Kasumi-1 (cell line): Measurements from ENCODE around the gene GPRASP2.
"Not testable (repeated sequence)": the region's sequence is repeated elsewhere in the genome, so short reads cannot be mapped to it uniquely, and the experiment has no call there.

Experiments used
- DNase-seq, 2 experiments: peaks; one replicate each; lab custom pipeline; 2025; lab: John Stamatoyannopoulos, UW

The GPRASP2 gene

GRCh38 chrX:102712216-102712966 is at the start of gene GPRASP2:
TSS of gene GPRASP2 (plus strand) at chrX:102712448. CDS start at chrX:102714870, 2,422 bp downstream.
- no peak for DNase-seq

- DNase-seq: not testable (repeated sequence)
Measured at GRCh38 chrX:102663820-102664219, 48.4 kb upstream of the GPRASP2 start.

- not testable (repeated sequence) for DNase-seq
Measured at GRCh38 chrX:102667034-102667433, 45.2 kb upstream of the GPRASP2 start.

DNA sequence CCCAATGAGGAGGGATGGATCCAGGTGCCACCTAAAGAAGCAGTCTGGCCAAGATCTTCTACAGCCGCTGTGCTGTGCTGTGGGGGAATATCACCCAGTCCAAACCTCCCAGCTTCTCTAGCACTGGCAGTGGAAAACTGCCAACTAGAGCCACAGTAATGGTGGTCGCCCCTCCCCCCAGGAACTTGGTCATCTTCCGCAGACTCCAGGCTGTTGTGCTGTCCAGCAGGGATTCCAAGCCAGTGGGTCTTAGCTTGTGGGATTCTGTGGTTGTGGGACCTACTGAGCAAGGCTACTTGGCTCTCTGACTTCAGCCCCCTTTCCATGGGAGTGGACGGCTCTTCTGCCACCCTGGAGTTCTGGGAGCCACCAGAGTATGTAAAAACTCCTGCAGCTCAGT is 42.7 kb upstream of the GPRASP2 start:
- no peak for DNase-seq

- no peak for DNase-seq
Measured at GRCh38 chrX:102672856-102673255, 39.4 kb upstream of the GPRASP2 start.

- DNase-seq: not testable (repeated sequence)
Measured at GRCh38 chrX:102677479-102677878, 34.8 kb upstream of the GPRASP2 start.

DNA sequence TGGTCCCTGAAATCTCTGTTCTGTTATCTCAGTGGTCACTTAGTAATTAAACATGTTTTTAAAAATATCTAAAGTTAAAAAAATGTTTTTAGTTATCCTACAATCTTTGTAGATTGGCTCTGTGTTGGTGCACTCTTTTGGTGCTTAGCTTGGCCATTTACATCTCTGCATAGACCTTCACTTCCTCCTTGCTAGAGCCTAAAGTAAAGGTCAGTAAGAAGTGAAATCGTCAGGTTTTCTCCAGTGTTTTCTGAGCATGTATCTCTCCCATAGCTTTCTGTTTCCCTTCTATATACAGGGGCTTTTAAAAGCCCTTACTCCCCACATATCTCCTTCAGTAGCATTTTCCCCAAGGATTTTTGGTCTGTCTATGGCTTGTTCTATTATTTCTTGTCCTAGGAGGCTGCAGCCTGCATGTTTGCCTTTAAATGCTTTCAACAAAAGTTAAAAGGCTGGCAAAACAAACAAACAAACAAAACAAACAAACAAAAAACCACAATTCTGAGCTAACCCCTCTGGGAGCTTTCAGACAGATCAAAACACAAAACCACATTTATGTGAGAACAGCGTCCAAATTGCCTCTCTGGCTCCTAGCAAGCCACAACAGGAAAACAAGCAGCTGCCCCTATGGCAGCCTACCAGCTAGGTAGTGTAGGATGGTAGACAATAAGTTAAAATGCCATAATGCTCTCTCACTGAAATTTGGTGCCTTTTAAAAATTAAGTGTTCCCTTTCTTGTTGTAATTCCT is 27.3 kb upstream of the GPRASP2 start:
- no peak for DNase-seq

GRCh38 chrX:102694749-102695148 is 17.5 kb upstream of the GPRASP2 start:
- no peak for DNase-seq

GRCh38 chrX:102696306-102696705 is 15.9 kb upstream of the GPRASP2 start:
- DNase-seq: no peak

DNA sequence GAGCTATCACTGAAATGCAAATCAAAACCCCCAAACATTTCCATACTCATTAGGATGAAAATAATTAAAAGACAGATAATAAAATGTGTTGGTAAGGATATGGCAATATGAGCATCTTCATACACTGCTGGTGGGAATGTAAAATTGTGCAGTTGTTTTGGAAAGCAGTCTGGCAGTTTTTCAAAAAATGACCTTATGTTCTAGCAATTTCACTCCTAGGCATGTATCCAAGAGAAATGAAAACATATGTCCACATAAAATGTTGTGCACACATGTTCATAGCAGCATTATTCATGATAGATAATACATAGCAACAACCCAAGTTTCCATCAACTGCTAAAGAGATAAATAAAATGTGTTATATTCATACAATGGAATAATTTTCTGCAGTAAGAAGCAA is 14.8 kb upstream of the GPRASP2 start:
- DNase-seq: no peak

GRCh38 chrX:102708900-102709299 is 3.3 kb upstream of the GPRASP2 start:
- no peak for DNase-seq

DNA sequence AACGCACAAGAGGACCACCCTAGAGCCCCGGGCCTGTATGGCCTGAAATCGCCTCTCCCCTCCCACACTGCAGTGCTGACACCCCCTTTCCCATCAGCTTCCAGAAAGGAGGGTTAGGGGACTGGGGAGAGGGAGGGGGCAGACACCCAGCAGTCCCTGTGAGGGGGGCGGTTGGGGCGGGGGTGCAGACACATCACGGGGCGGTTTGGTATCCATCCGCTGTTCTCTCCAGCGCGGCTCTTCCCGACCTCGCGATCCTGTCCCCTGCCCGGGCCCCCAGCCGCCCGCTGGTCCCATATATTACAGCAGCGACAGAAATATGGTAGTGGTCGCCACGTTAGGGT is 404 bp upstream of the GPRASP2 start:
- DNase-seq: no peak

DNA sequence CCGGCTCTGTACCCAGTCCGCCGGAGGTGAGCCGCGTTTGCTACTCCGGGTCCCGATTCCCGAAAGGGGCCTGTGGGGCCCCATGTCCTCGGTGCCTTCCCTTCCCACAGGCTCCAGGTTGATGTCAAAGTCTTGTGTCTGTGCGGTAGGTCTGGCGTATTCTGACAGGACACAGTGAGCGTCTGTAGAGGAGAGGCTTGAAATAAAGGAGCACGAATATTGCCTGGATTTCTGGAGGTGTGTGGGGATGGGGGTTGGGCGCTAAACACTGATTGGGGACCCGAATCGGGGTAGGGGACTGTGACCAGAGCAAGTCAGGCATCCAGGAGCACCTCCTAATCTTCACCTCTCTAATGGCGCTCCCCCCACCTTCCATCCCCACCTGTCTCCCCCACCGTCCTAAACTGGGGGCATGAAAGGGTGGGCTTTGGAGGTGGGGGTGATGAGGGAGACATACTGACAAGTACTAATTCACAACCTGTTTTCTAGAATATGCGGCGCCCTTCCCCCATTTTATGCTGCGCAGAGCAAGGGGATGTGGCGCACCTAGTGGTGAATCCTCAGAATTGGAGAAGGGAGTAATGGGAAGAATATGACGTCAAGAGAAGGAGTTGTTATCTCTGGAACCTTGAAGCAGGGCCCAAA is 855 bp downstream of the GPRASP2 start:
- DNase-seq: peak in 1 of 2 experiments; percentile 6

DNA sequence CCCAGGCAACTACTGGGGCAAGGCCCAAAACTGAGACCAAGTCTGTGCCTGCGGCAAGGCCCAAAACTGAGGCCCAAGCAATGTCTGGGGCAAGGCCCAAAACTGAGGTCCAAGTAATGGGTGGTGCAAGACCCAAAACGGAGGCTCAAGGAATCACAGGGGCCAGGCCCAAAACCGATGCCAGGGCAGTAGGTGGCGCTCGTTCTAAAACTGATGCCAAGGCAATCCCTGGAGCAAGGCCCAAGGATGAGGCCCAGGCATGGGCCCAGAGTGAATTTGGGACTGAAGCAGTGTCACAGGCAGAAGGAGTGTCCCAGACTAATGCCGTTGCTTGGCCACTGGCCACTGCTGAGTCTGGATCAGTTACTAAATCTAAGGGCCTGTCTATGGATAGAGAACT is 2.7 kb downstream of the GPRASP2 start:
- DNase-seq: no peak

DNA sequence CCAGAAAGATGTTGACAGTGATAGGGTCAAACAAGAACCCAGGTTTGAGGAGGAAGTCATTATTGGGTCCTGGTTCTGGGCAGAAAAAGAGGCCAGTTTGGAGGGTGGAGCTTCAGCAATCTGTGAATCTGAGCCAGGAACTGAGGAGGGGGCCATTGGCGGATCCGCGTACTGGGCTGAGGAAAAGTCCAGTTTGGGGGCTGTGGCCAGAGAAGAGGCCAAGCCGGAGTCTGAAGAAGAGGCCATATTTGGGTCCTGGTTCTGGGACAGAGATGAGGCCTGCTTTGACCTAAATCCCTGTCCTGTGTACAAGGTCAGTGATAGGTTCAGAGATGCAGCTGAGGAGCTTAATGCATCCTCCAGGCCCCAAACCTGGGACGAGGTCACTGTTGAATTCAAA is 3.7 kb downstream of the GPRASP2 start:
- DNase-seq: no peak

- DNase-seq: no peak
Measured at GRCh38 chrX:102720237-102721168, 8.3 kb downstream of the GPRASP2 start, which contains the start of gene GPRASP3. TSS of gene GPRASP3 (plus strand) at chrX:102720743. CDS start at chrX:102748996, 28,253 bp downstream.

DNA sequence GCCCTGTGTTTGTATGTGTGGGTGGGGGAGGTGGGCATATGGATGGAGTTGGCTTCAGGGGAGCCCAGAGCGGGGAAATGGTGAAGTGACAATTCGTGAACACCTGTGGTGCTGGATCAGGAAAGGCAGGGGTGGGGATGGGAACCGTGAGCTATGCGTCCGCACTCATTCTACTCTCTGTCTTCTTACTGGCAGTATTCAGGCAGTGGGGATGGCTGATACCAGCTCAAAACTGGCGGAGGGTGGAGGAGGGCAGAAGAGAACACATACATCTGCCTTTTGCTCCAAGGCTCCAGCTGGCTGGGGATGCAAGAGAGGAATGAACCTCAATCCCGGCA is 8.9 kb downstream of the GPRASP2 start:
- DNase-seq: not testable (repeated sequence)

DNA sequence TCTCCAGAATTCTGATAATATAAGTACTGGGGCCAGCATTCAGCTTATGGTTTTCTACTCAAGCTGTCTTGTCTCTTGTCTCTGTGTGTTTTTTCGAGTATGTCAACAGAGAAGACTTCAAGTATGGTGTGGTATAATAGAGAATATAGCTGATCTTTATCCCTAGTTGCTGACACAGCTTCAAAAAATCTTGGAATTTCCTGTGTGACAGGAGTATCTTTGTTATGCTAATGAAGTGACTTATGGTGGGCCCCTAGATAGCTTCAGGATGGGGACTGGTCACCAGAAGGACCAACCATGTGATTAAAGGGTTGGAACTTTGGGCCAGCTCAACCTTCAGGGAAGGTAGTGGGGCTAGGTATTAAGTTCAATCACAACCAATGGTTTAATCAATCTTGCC is 11.2 kb downstream of the GPRASP2 start:
- no peak for DNase-seq

GRCh38 chrX:102727761-102728160 is 15.5 kb downstream of the GPRASP2 start:
- no peak for DNase-seq

GRCh38 chrX:102728646-102729045 is 16.4 kb downstream of the GPRASP2 start:
- no peak for DNase-seq

DNA sequence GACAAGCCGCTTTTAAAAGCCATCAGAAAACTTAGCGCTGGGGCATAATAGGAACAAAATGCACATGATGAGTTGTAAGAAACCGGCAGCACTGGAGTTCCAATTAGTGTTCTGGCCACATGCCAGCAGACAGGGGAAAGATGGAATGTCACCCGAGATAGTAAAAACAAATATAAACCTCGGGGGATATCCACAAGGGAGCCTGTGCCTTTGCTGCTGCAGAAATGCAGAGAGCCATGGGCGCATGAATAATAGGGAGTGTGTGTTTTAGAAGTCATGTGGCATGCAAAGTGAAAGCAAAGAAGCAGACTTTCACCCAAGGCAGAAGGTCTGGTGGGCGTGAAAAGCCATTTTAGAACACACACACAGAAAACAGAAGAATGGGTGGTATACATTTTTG is 27.4 kb downstream of the GPRASP2 start:
- no peak for DNase-seq

DNA sequence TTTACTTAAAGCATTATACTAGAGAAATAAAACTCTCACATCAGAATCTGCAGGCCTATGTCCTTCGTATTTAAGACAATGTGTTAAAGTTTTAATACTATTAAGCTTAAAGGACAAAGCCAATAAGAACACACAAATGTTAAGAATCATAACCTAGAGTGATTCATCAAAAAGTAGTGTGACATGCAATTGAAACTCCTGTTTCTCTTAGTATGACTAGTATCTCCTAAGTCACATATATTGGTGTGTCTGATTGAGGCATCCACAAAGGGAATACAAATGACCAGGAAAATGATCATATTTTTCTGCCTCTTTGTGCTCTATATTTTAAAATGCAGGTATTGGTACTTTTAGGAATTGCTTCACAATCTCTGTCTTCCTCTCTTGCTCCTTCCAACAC is 32.1 kb downstream of the GPRASP2 start:
- no peak for DNase-seq
